ENCODE results near the gene TRIM2. TPM values are rescaled to one million over a fixed set of nuclear protein-coding genes. Genes with fewer than 3 reads are reported as not detected.

The TRIM2 gene
- total and polyA plus RNA-seq, 2 of the 8 experiments (the other 6 are each of a cell fraction or from before 2014, with no cell fraction given): 34.0 to 59.8 TPM

GRCh38 chr4:153290134-153290533, 85.9 kb downstream of the TRIM2 start:
- H3K56ac ChIP-seq (replicated peaks; ENCODE audit: insufficient read length, low read depth, low read length): no peak overlapping the region
- DNase-seq (ENCODE audit: low read depth in 1 of 2, low spot score in 2 of 2) (no peak), FAIRE-seq (no peak)
- no peak overlapping the region for H4K8ac ChIP-seq (ENCODE audit: extremely low read depth, insufficient read depth, low read length)
- H3K36me3 ChIP-seq (ENCODE audit: control insufficient read depth in 2 of 4, insufficient read depth in 4 of 4, low read length in 3 of 4): peaks cover 5 to 35% (median 10%) of the 10 kb centered on the region in 4 experiments; a peak in 6 of 8 replicates
- H2BK15ac ChIP-seq (ENCODE audit: low read length): no peak overlapping the region
- H3K23me2 ChIP-seq (ENCODE audit: low read depth, low read length): no peaks in the 10 kb centered on the region
- H2AK5ac ChIP-seq (ENCODE audit: low read depth, low read length): no peak overlapping the region
- H4K5ac ChIP-seq (ENCODE audit: insufficient read length, low read depth, low read length): no peak overlapping the region
- no peak overlapping the region for H2BK120ac ChIP-seq (replicated peaks; ENCODE audit: low read depth, low read length)
- peaks cover 0 to 1% of the 10 kb centered on the region in 2 experiments for H4K20me1 ChIP-seq (replicated peaks in 1 of 2; ENCODE audit: control insufficient read depth in 1 of 2, insufficient read depth in 2 of 2, low read length in 2 of 2)
- H2BK5ac ChIP-seq (ENCODE audit: low read depth, low read length): no peak overlapping the region
- H3K9ac ChIP-seq (replicated peaks in 1 of 4; ENCODE audit: extremely low read depth in 1 of 4, low read depth in 3 of 4, low read length in 3 of 4): no peak overlapping the region
- H3K4me1 ChIP-seq (replicated peaks in 1 of 4; ENCODE audit: control insufficient read depth in 3 of 4, insufficient read depth in 4 of 4, low read length in 3 of 4): no peaks in the 10 kb centered on the region
- no peak overlapping the region for H3K4ac ChIP-seq (replicated peaks; ENCODE audit: insufficient read length, low read depth, low read length)
- no peaks in the 10 kb centered on the region for H3K79me1 ChIP-seq (ENCODE audit: low read depth, low read length)
- H3K23ac ChIP-seq (ENCODE audit: insufficient read length): no peak overlapping the region
- H3K14ac ChIP-seq (ENCODE audit: insufficient read length): no peak overlapping the region
- H3K4me2 ChIP-seq (ENCODE audit: insufficient read depth in 1 of 2, low read depth in 2 of 2, low read length in 2 of 2): no peak overlapping the region
- no peak overlapping the region for H2BK12ac ChIP-seq (ENCODE audit: low read depth, low read length)
- H3K9me3 ChIP-seq (ENCODE audit: insufficient read depth in 2 of 2, low read depth in 1 of 2, low read length in 1 of 2): peaks cover 0 to 2% of the 10 kb centered on the region in 2 experiments; a peak in 1 of 4 replicates
- CTCF ChIA-PET (ENCODE audit: partially characterized antibody): interaction anchor here (1.1 to 1.9 kb wide), 2 partner anchors 55 to 148 kb away, joined by 3 to 5 read pairs; no protein-coding TSS in a partner anchor
- H3K27ac ChIP-seq (ENCODE audit: low read depth, low read length): no peak overlapping the region
- no peak overlapping the region for H2BK20ac ChIP-seq (ENCODE audit: low read length)
- 0 out of 4 replicates have a peak, but pooled peaks cover 0 to 1% of the 10 kb centered on the region in 2 experiments for H3K79me2 ChIP-seq (ENCODE audit: control insufficient read depth in 1 of 2, insufficient read depth in 2 of 2, low read length in 2 of 2)
- H3K18ac ChIP-seq (ENCODE audit: extremely low read depth, low read length): no peak overlapping the region
- POLR2A ChIA-PET (ENCODE audit: partially characterized antibody): no interaction called here
- 95% methylated on average over 3 of the region's 3 CpGs; no CpG with 5 or more reads in 1 of the 2 experiments for WGBS, 2 experiments (ENCODE audit: extremely low coverage in 1 of 2, insufficient coverage in 1 of 2, insufficient read length in 1 of 2, insufficient replicate concordance in 2 of 2, low coverage in 1 of 2, low lambda C conversion rate in 2 of 2, missing lambda C conversion rate in 1 of 2)
- H4K91ac ChIP-seq (replicated peaks; ENCODE audit: insufficient read length, low read length): no peak overlapping the region
- H3K27me3 ChIP-seq (replicated peaks in 1 of 4; ENCODE audit: control insufficient read depth in 3 of 4, extremely low read depth in 1 of 4, insufficient read depth in 3 of 4, low read length in 3 of 4): no peaks in the 10 kb centered on the region
- no peak overlapping the region for H2AFZ ChIP-seq (ENCODE audit: low read length)
- TF ChIP-seq TCF12 (IDR thresholded peaks at IDR 0.05; ENCODE audit: low read depth, low read length) (no peak), CHD2 (IDR thresholded peaks at IDR 0.05; ENCODE audit: low read length) (no peak), POLR2A (IDR thresholded peaks at IDR 0.05; ENCODE audit: control extremely low read depth in 1 of 2, low read depth in 2 of 2, low read length in 2 of 2) (no peak), GABPA (IDR thresholded peaks at IDR 0.05; ENCODE audit: borderline replicate concordance, insufficient read depth, low read length) (no peak), SAP30 (IDR thresholded peaks at IDR 0.05; ENCODE audit: insufficient read depth, insufficient replicate concordance, low read length) (no peak), FOSL1 (IDR thresholded peaks at IDR 0.05; ENCODE audit: insufficient read depth, low read depth, low read length) (no peak), BACH1 (IDR thresholded peaks at IDR 0.05; ENCODE audit: low read length) (no peak), CBX8 (IDR thresholded peaks at IDR 0.05; ENCODE audit: borderline replicate concordance, low read depth, low read length) (no peak), E2F6 (IDR thresholded peaks at IDR 0.05) (no peak)
- H3K4me3 ChIP-seq (ENCODE audit: extremely low read depth in 1 of 4, insufficient read depth in 2 of 4, low read depth in 3 of 4, low read length in 4 of 4): no peak overlapping the region
